ENCODE data around the gene ACOX2. TPM values are rescaled to one million over a fixed set of nuclear protein-coding genes. Genes with fewer than 3 reads are reported as not detected.

The ACOX2 gene
- total RNA-seq, 1 experiment from 2014 or later, result 10.8 TPM

- BruUV-seq (replicated peaks), result no TSS peak
- ATAC-seq (no peak), DNase-seq (no peak)
- Histone ChIP-seq H3K27me3 (ENCODE audit: low read length) (no peaks in the 10 kb centered on the region), H3K27ac (ENCODE audit: low read length) (no peak overlapping the region), H3K4me1 (ENCODE audit: insufficient read depth, low read length) (peaks cover 24% of the 10 kb centered on the region), H3K4me3 (ENCODE audit: low read length) (no peak overlapping the region), H4K20me1 (ENCODE audit: low read length) (no peaks in the 10 kb centered on the region), H3K9me3 (ENCODE audit: low read length) (no peaks in the 10 kb centered on the region), H3K9me2 (replicated peaks; ENCODE audit: low read length) (no peaks in the 10 kb centered on the region), H3F3A (ENCODE audit: low read length, unreplicated experiment) (peaks cover under 1% of the 10 kb centered on the region), H2AFZ (ENCODE audit: low read length) (0 out of 2 replicates have a peak overlapping the region, but pooled peaks have one; percentile 44), H3K9ac (ENCODE audit: low read length) (no peak overlapping the region), H3K4me2 (ENCODE audit: low read length) (no peak overlapping the region), H3K36me3 (ENCODE audit: low read depth, low read length) (no peaks in the 10 kb centered on the region), H3K79me2 (ENCODE audit: low read length) (no peaks in the 10 kb centered on the region)
- TF ChIP-seq EZH2 (IDR thresholded peaks at IDR 0.05; ENCODE audit: low read length, unreplicated experiment) (no peak), EZH2phosphoT487 (IDR thresholded peaks at IDR 0.05; ENCODE audit: borderline replicate concordance, low read length) (no peak), CTCF (conservative IDR thresholded peaks at IDR 0.05; ENCODE audit: low read depth, low read length) (no peak)
- CTCF ChIA-PET, result interaction anchor here (0.6 to 1.8 kb wide), 3 partner anchors 9 to 61 kb away, joined by 4 to 20 read pairs (median 8); no protein-coding TSS in a partner anchor
- POLR2A ChIA-PET (ENCODE audit: unreplicated experiment), result no interaction called here
- intact Hi-C loops (cut with micrococcal nuclease), result loop anchor here (2.0 to 10.0 kb wide), 3 partner anchors 15 to 645 kb away; no protein-coding TSS in a partner anchor
Measured at GRCh38 chr3:58569287-58570001, 32.5 kb upstream of the ACOX2 start.

GRCh38 chr3:58568572-58569286 is 31.7 kb upstream of the ACOX2 start:
- Histone ChIP-seq H3K4me1 (ENCODE audit: insufficient read depth, low read length) (peaks cover 31% of the 10 kb centered on the region), H3K36me3 (ENCODE audit: low read depth, low read length) (no peaks in the 10 kb centered on the region), H3K27ac (ENCODE audit: low read length) (no peak overlapping the region), H4K20me1 (ENCODE audit: low read length) (no peaks in the 10 kb centered on the region), H3K79me2 (ENCODE audit: low read length) (no peaks in the 10 kb centered on the region), H3K9ac (ENCODE audit: low read length) (no peak overlapping the region), H3K9me3 (ENCODE audit: low read length) (no peaks in the 10 kb centered on the region), H3K4me2 (ENCODE audit: low read length) (no peak overlapping the region), H3K27me3 (ENCODE audit: low read length) (no peaks in the 10 kb centered on the region), H3K9me2 (replicated peaks; ENCODE audit: low read length) (no peaks in the 10 kb centered on the region), H2AFZ (ENCODE audit: low read length) (0 out of 2 replicates have a peak overlapping the region, but pooled peaks have one; percentile 44), H3F3A (ENCODE audit: low read length, unreplicated experiment) (peaks cover 6% of the 10 kb centered on the region), H3K4me3 (ENCODE audit: low read length) (no peak overlapping the region)
- intact Hi-C loops (cut with micrococcal nuclease), result loop anchor here (1.0 to 10.0 kb wide), 5 partner anchors 16 to 646 kb away; no protein-coding TSS in a partner anchor
- peak; percentile 9 for ATAC-seq
- POLR2A ChIA-PET (ENCODE audit: unreplicated experiment), result no interaction called here
- BruUV-seq (replicated peaks), result no TSS peak
- CTCF ChIA-PET, result interaction anchor here (0.6 to 1.8 kb wide), 6 partner anchors 60 to 134 kb away, joined by 4 to 20 read pairs (median 4); no protein-coding TSS in a partner anchor
- peak; percentile 92 for DNase-seq
- no peak for TF ChIP-seq EZH2 (IDR thresholded peaks at IDR 0.05; ENCODE audit: low read length, unreplicated experiment)
- no peak for TF ChIP-seq EZH2phosphoT487 (IDR thresholded peaks at IDR 0.05; ENCODE audit: borderline replicate concordance, low read length)
- peak; percentile 93 for TF ChIP-seq CTCF (conservative IDR thresholded peaks at IDR 0.05; ENCODE audit: low read depth, low read length)
